H9 (cell line): ENCODE results near the gene NXT1. TPM values are rescaled to one million over a fixed set of nuclear protein-coding genes. Genes with fewer than 3 reads are reported as not detected.

ENCODE experiments used
- DNase-seq: peaks from one replicate; pipeline ENCODE4 v3.0.0-alpha.2; 2017
- H2AFZ ChIP-seq: one replicate; pipeline ENCODE4 v1.6.1; 2013; ENCODE audit warnings: mild to moderate bottlenecking, low read length, control low read depth, moderate library complexity
- H2AK5ac ChIP-seq: 2 replicates; pipeline ENCODE4 v1.6.1; 2013; ENCODE audit warnings: low read length, control low read depth, mixed read lengths; ENCODE audit not compliant: insufficient read length
- H2BK120ac ChIP-seq: one replicate; pipeline ENCODE4 v1.6.1; 2013; ENCODE audit warnings: low read depth, mild to moderate bottlenecking, low read length, control low read depth, inconsistent platforms; ENCODE audit not compliant: poor library complexity, severe bottlenecking
- H2BK12ac ChIP-seq: 2 replicates; pipeline ENCODE4 v1.6.1; 2013; ENCODE audit warnings: low read length, control low read depth, mixed read lengths, low read depth; ENCODE audit not compliant: insufficient read length
- H2BK15ac ChIP-seq: 2 replicates; pipeline ENCODE4 v1.6.1; 2013; ENCODE audit warnings: low read depth, low read length, control low read depth
- H2BK20ac ChIP-seq: one replicate; pipeline ENCODE4 v1.6.1; 2013; ENCODE audit warnings: low read depth, mild to moderate bottlenecking, low read length, control low read depth, inconsistent platforms; ENCODE audit not compliant: poor library complexity, severe bottlenecking
- H2BK5ac ChIP-seq: 2 replicates; pipeline ENCODE4 v1.6.1; 2013; ENCODE audit warnings: low read length, control low read depth, mixed read lengths; ENCODE audit not compliant: insufficient read length
- H3K14ac ChIP-seq: 2 replicates; pipeline ENCODE4 v1.6.1; 2013; ENCODE audit warnings: low read length, control low read depth; ENCODE audit not compliant: insufficient read depth
- H3K18ac ChIP-seq: 2 replicates; pipeline ENCODE4 v1.6.1; 2013; ENCODE audit warnings: low read depth, mild to moderate bottlenecking, mixed read lengths, low read length, control low read depth; ENCODE audit not compliant: insufficient read length
- H3K23ac ChIP-seq: 2 replicates; pipeline ENCODE4 v1.6.1; 2013; ENCODE audit warnings: low read length, control low read depth, mixed read lengths, low read depth; ENCODE audit not compliant: insufficient read length
- H3K23me2 ChIP-seq: 2 replicates; pipeline ENCODE4 v1.6.1; 2013; ENCODE audit warnings: low read depth, mild to moderate bottlenecking, mixed read lengths, low read length, control low read depth; ENCODE audit not compliant: insufficient read length, poor library complexity, severe bottlenecking
- H3K27ac ChIP-seq: 2 replicates; pipeline ENCODE4 v1.5.1; 2013; ENCODE audit warnings: low read length, control low read depth, mixed read lengths, low read depth; ENCODE audit not compliant: insufficient read length
- H3K27me3 ChIP-seq: 2 replicates; pipeline ENCODE4 v1.6.1; 2013; ENCODE audit warnings: low read length, control low read depth, inconsistent platforms; ENCODE audit not compliant: insufficient read depth
- H3K4ac ChIP-seq: 2 replicates; pipeline ENCODE4 v1.6.1; 2013; ENCODE audit warnings: low read depth, mild to moderate bottlenecking, control low read depth, inconsistent platforms, low read length, moderate library complexity
- H3K4me1 ChIP-seq: 2 replicates; pipeline ENCODE4 v1.6.1; 2013; ENCODE audit warnings: low read length, control low read depth, inconsistent platforms; ENCODE audit not compliant: insufficient read depth
- H3K4me2 ChIP-seq: 2 replicates; pipeline ENCODE4 v1.6.1; 2013; ENCODE audit warnings: low read length, control low read depth, mixed read lengths; ENCODE audit not compliant: insufficient read length, insufficient read depth
- H3K56ac ChIP-seq: 2 replicates; pipeline ENCODE4 v1.6.1; 2013; ENCODE audit warnings: low read depth, mild to moderate bottlenecking, mixed read lengths, low read length, control low read depth; ENCODE audit not compliant: insufficient read length
- H3K79me1 ChIP-seq: 2 replicates; pipeline ENCODE4 v1.6.1; 2013; ENCODE audit warnings: low read depth, mild to moderate bottlenecking, moderate library complexity, low read length, control low read depth, inconsistent platforms; ENCODE audit not compliant: insufficient read depth, poor library complexity, severe bottlenecking
- H3K79me2 ChIP-seq: 2 replicates; pipeline ENCODE4 v1.6.1; 2013; ENCODE audit warnings: low read length, control low read depth, inconsistent platforms; ENCODE audit not compliant: insufficient read depth
- H3K9ac ChIP-seq: 2 replicates; pipeline ENCODE4 v1.6.1; 2013; ENCODE audit warnings: low read length, control low read depth, mixed read lengths; ENCODE audit not compliant: insufficient read length; ENCODE audit errors: extremely low read depth
- H3K9me3 ChIP-seq: one replicate; pipeline ENCODE4 v1.6.1; 2013; ENCODE audit warnings: low read depth, low read length, inconsistent platforms; ENCODE audit not compliant: control insufficient read depth
- H3T11ph ChIP-seq: one replicate; pipeline ENCODE4 v1.6.1; 2013; ENCODE audit warnings: mild to moderate bottlenecking, low read length, control low read depth, inconsistent platforms
- H4K20me1 ChIP-seq: one replicate; pipeline ENCODE4 v1.6.1; 2013; ENCODE audit not compliant: control insufficient read depth, insufficient read length, insufficient read depth
- H4K5ac ChIP-seq: 2 replicates; pipeline ENCODE4 v1.6.1; 2013; ENCODE audit warnings: low read depth, mild to moderate bottlenecking, mixed read lengths, low read length, control low read depth; ENCODE audit not compliant: insufficient read length
- H4K8ac ChIP-seq: replicated peaks from 2 replicates; pipeline ENCODE4 v1.6.1; 2013; ENCODE audit warnings: low read length, control low read depth, mixed read lengths, low read depth; ENCODE audit not compliant: insufficient read length
- H4K91ac ChIP-seq: 2 replicates; pipeline ENCODE4 v1.6.1; 2013; ENCODE audit warnings: low read depth, mild to moderate bottlenecking, moderate library complexity, mixed read lengths, low read length, control low read depth; ENCODE audit not compliant: insufficient read length
- H3K27ac Mint-ChIP-seq, 3 experiments: 2 replicates in 2 of 3; 3 replicates in 1 of 3; pipeline ENCODE4 v1.8.0; 2020 to 2021; ENCODE audit warnings: mixed read lengths in 3 of 3, mild to moderate bottlenecking in 1 of 3, moderate library complexity in 1 of 3
- H3K27me3 Mint-ChIP-seq: 2 replicates; pipeline ENCODE4 v1.8.0; 2021; ENCODE audit warnings: low read depth, mild to moderate bottlenecking, moderate library complexity, mixed read lengths
- H3K36me3 Mint-ChIP-seq, 3 experiments: 2 replicates in 2 of 3; 3 replicates in 1 of 3; pipeline ENCODE4 v1.8.0; 2020 to 2021; ENCODE audit warnings: low read depth in 3 of 3, mixed read lengths in 3 of 3; ENCODE audit not compliant: insufficient read depth in 1 of 3
- H3K4me1 Mint-ChIP-seq, 2 experiments: 2 replicates each; pipeline ENCODE4 v1.8.0; 2020; ENCODE audit warnings: mixed read lengths in 2 of 2
- H3K4me3 Mint-ChIP-seq, 2 experiments: 2 replicates in 1 of 2; 3 replicates in 1 of 2; pipeline ENCODE4 v1.8.0; 2020 to 2021; ENCODE audit warnings: mild to moderate bottlenecking in 2 of 2, mixed read lengths in 2 of 2, moderate library complexity in 1 of 2
- H3K9me3 Mint-ChIP-seq, 2 experiments: 2 replicates in 1 of 2; 3 replicates in 1 of 2; pipeline ENCODE4 v1.8.0; 2020; ENCODE audit warnings: mild to moderate bottlenecking in 2 of 2, mixed read lengths in 2 of 2, moderate library complexity in 1 of 2
- CTCF ChIP-seq: fragments of 200-600 bp; sonication (generic); conservative IDR thresholded peaks from 3 replicates; pipeline ENCODE4 v1.8.0; 2021; ENCODE audit warnings: antibody characterized with exemption, mild to moderate bottlenecking
- WGBS: extraction: QIAGEN DNeasy Blood & Tissue Kit; methylation state at CpG from one replicate; pipeline ENCODE4 v1.1.7; 2013; ENCODE audit warnings: missing lambda C conversion rate, low lambda C conversion rate, mixed read lengths; ENCODE audit not compliant: insufficient read length; ENCODE audit errors: extremely low coverage; 5-methylcytosine and 5-hydroxymethylcytosine counted together
- total RNA-seq: library from RNA; stranded (reverse); gene quantifications from 2 replicates; pipeline ENCODE4 v1.2.1, GENCODE V29; 2021

Gene NXT1
- total RNA-seq, 1 experiment from 2014 or later, result 25.5 TPM

- TF ChIP-seq CTCF, result no peak
- H2BK20ac ChIP-seq, result no peak overlapping the region
- H4K91ac ChIP-seq, result no peak overlapping the region
- Mint-ChIP-seq H3K27ac (peak overlapping the region in 1 of 3 experiments; percentile 97; a peak in 1 of 7 replicates), H3K4me1 (peaks cover 27 to 34% of the 10 kb centered on the region in 2 experiments), H3K4me3 (peak overlapping the region; percentile 72 to 90), H3K27me3 (no peaks in the 10 kb centered on the region), H3K9me3 (no peaks in the 10 kb centered on the region; a peak in 1 of 5 replicates), H3K36me3 (peaks cover 11 to 12% (median 12%) of the 10 kb centered on the region in 3 experiments)
- H3K79me1 ChIP-seq, result peaks cover 3% of the 10 kb centered on the region
- H3K27ac ChIP-seq, result no peak overlapping the region
- H3K14ac ChIP-seq, result no peak overlapping the region
- no peak overlapping the region for H4K8ac ChIP-seq
- no peak overlapping the region for H2BK15ac ChIP-seq
- H3K9me3 ChIP-seq, result no peaks in the 10 kb centered on the region
- no peak overlapping the region for H3T11ph ChIP-seq
- H3K23ac ChIP-seq, result no peak overlapping the region
- H3K4ac ChIP-seq, result no peak overlapping the region
- no peak overlapping the region for H4K5ac ChIP-seq
- H2BK12ac ChIP-seq, result no peak overlapping the region
- H3K23me2 ChIP-seq, result peaks cover 13% of the 10 kb centered on the region
- no peak overlapping the region for H2AFZ ChIP-seq
- no peak overlapping the region for H3K4me2 ChIP-seq
- no peak overlapping the region for H3K18ac ChIP-seq
- peaks cover 5% of the 10 kb centered on the region; the same call in 1 of the 2 replicates for H3K79me2 ChIP-seq
- H3K27me3 ChIP-seq, result no peaks in the 10 kb centered on the region
- no peak overlapping the region for H3K9ac ChIP-seq
- no peak overlapping the region for H2BK120ac ChIP-seq
- H2BK5ac ChIP-seq, result no peak overlapping the region
- H3K4me1 ChIP-seq, result no peaks in the 10 kb centered on the region; the same call in 1 of the 2 replicates
- no peak overlapping the region for H2AK5ac ChIP-seq
- H3K56ac ChIP-seq, result no peak overlapping the region
- no peak for DNase-seq
- WGBS, result no CpG with 5 or more reads among the region's 1 CpG
- H4K20me1 ChIP-seq, result no peaks in the 10 kb centered on the region
Observed at GRCh38 chr20:23360531-23360930, 9.9 kb downstream of the NXT1 start.
